NAMALWA (cell line): ENCODE results near the gene PON1.

Experiments used
- DNase-seq: peaks from one replicate; pipeline ENCODE4 v3.0.0-alpha.2; 2015; ENCODE audit warnings: low spot score

PON1 gene

GRCh38 chr7:95317546-95317945 is 6.8 kb downstream of the PON1 start:
- no peak for DNase-seq

GRCh38 chr7:95316588-95316987 is 7.7 kb downstream of the PON1 start:
- DNase-seq: no peak

GRCh38 chr7:95312561-95312960 is 11.8 kb downstream of the PON1 start:
- no peak for DNase-seq

- DNase-seq: no peak
These were observed 12.9 kb downstream of the PON1 start for GRCh38 chr7:95311389-95311788.

- no peak for DNase-seq
These were observed 14.4 kb downstream of the PON1 start for GRCh38 chr7:95309951-95310350.

- DNase-seq: no peak
These were observed 19.3 kb downstream of the PON1 start for GRCh38 chr7:95304990-95305389.

- no peak for DNase-seq
These were observed 21.1 kb downstream of the PON1 start for GRCh38 chr7:95303013-95303905.

GRCh38 chr7:95298091-95298490 is 26.2 kb downstream of the PON1 start:
- DNase-seq: no peak

- DNase-seq: no peak
These were observed 27.3 kb downstream of the PON1 start for GRCh38 chr7:95297041-95297440.

- no peak for DNase-seq
These were observed 27.9 kb downstream of the PON1 start for GRCh38 chr7:95296456-95296855.

- no peak for DNase-seq
These were observed 28.9 kb downstream of the PON1 start for GRCh38 chr7:95295397-95295796.

GRCh38 chr7:95290166-95290830 is 34.0 kb downstream of the PON1 start:
- DNase-seq: no peak

- DNase-seq: no peak
These were observed 38.2 kb downstream of the PON1 start for GRCh38 chr7:95286096-95286495.

- DNase-seq: no peak
These were observed 44.9 kb downstream of the PON1 start for GRCh38 chr7:95279417-95279816.

GRCh38 chr7:95276114-95276513 is 48.2 kb downstream of the PON1 start:
- DNase-seq: no peak

GRCh38 chr7:95269640-95270039 is 54.7 kb downstream of the PON1 start:
- DNase-seq: no peak

GRCh38 chr7:95267754-95268153 is 56.6 kb downstream of the PON1 start:
- DNase-seq: no peak

- DNase-seq: no peak
These were observed 58.7 kb downstream of the PON1 start for GRCh38 chr7:95265634-95266033.

GRCh38 chr7:95264363-95264891 is 59.9 kb downstream of the PON1 start:
- DNase-seq: no peak

GRCh38 chr7:95263785-95264362 is 60.5 kb downstream of the PON1 start:
- DNase-seq: no peak

GRCh38 chr7:95262875-95263274 is 61.5 kb downstream of the PON1 start:
- no peak for DNase-seq

GRCh38 chr7:95261895-95262415 is 62.4 kb downstream of the PON1 start:
- DNase-seq: no peak

- no peak for DNase-seq
These were observed 68.6 kb downstream of the PON1 start for GRCh38 chr7:95255691-95256090.
